ENCODE results near the gene PEPD. TPM values are rescaled to one million over a fixed set of nuclear protein-coding genes. Genes with fewer than 3 reads are reported as not detected.
A peak's percentile ranks its signal among the peaks of the same experiment; 100 is the strongest.

Gene PEPD
- total and polyA plus RNA-seq, 10 of the 15 experiments (the other 5 are each of a cell fraction or from before 2014, with no cell fraction given): 1.4 to 52.0 (median 20.2) TPM

DNA sequence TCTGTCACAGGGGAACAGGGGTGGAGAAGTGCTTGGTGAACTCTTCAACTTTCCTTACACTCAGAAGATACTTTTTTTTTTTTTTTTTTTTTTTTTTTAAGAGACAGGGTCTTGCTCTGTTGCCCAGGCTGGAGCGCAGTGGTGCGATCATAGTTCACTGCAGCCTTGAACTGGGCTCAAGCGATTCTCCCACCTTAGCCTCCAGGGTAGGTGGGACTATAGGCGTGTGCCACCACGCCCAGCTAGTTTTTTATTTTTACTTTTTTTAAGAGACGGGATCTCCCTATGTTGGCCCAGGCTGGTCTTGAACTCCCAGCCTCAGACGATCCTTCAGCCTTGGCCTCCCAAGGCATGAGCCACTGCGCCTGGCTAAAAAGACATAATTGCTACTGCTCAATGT is 136.6 kb downstream of the PEPD start:
- in situ Hi-C loops (cut with MboI): no loop called here
- DNase-seq (ENCODE audit: low read depth, low spot score) (no peak), FAIRE-seq (no peak), ATAC-seq (no peak)
- H3K9me3 ChIP-seq (replicated peaks; ENCODE audit: control insufficient read depth, insufficient read depth, low read length): no peaks in the 10 kb centered on the region
- H3K4me2 ChIP-seq (ENCODE audit: control insufficient read depth, insufficient read depth): no peak overlapping the region
- WGBS (ENCODE audit: insufficient coverage, insufficient replicate concordance, low lambda C conversion rate, missing lambda C conversion rate): 91% methylated on average over 6 of the region's 8 CpGs
- no TSS peak for BruUV-seq (replicated peaks)
- H3K27ac ChIP-seq (ENCODE audit: control insufficient read depth, insufficient read depth): no peak overlapping the region
- peaks cover 9% of the 10 kb centered on the region; the same call in 1 of the 2 replicates for H3K79me2 ChIP-seq (ENCODE audit: control insufficient read depth, insufficient read depth, low read length)
- H3K4me3 ChIP-seq: no peak overlapping the region
- TF ChIP-seq HDAC2 (IDR thresholded peaks at IDR 0.05) (no peak), KAT2A (conservative IDR thresholded peaks at IDR 0.05; ENCODE audit: control insufficient read depth, low read depth, low read length) (no peak), GATAD2B (conservative IDR thresholded peaks at IDR 0.05; ENCODE audit: low read depth) (no peak), RCOR1 (conservative IDR thresholded peaks at IDR 0.05; ENCODE audit: low read depth, low read length) (no peak)
- H3K27me3 ChIP-seq (replicated peaks in 1 of 2; ENCODE audit: control insufficient read depth in 2 of 2, insufficient read depth in 2 of 2, low read length in 1 of 2): no peaks in the 10 kb centered on the region
- H3K9ac ChIP-seq (ENCODE audit: control insufficient read depth, insufficient read depth, low read length): no peak overlapping the region
- no peaks in the 10 kb centered on the region for H4K20me1 ChIP-seq (ENCODE audit: control insufficient read depth, insufficient read depth)
- RAD21 ChIA-PET (ENCODE audit: unreplicated experiment): interaction anchor here (0.8 kb wide), 1 partner anchor 13 kb away, joined by 3 read pairs; no protein-coding TSS in a partner anchor
- H3K36me3 ChIP-seq (ENCODE audit: control insufficient read depth in 2 of 2, insufficient read depth in 2 of 2, low read length in 1 of 2): peaks cover 4 to 8% of the 10 kb centered on the region in 2 experiments; a peak in 2 of 4 replicates
- SMC1A ChIA-PET (ENCODE audit: uncharacterized antibody, unreplicated experiment): no interaction called here
- CTCF ChIA-PET: no interaction called here
- POLR2A ChIA-PET: interaction anchor here (0.5 kb wide), 1 partner anchor 255 kb away, joined by 3 read pairs; no protein-coding TSS in a partner anchor
- no peaks in the 10 kb centered on the region for H3K4me1 ChIP-seq (ENCODE audit: control insufficient read depth, insufficient read depth, low read length)
- H2AFZ ChIP-seq (ENCODE audit: control insufficient read depth, low read depth, low read length): no peak overlapping the region
- intact Hi-C loops (cut with micrococcal nuclease; ENCODE audit: unreplicated experiment): no loop called here

DNA sequence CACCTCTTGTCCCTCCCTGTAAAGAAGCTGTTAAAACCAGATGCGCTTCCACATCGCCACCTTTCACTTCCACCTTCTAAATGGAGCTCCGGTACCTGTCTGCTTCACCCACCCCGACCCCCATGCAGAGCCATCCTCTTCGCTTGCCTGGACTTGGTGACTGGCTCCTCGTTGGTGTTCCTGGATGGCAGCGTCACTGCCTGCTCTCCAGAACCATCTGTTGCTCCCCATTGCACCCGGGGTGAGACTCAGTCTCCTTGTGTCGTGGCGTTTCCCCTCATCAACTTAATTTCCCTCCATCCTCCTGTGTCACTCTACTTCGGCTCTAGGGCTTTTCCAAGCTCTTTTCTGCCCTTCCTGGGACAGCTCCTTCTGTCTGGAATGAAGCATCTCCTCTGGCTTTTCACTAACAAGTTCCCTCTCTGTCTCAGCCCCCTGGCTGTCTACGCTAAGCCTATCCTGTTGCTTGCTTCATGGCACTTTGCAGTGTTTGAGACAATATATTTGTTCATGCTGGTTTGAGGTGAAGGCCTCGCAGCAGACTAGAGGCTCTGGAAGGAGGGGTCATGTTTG is 137.8 kb downstream of the PEPD start:
- Histone ChIP-seq H3K36me3 (ENCODE audit: control insufficient read depth in 2 of 2, insufficient read depth in 2 of 2, low read length in 1 of 2) (peaks cover 9 to 14% of the 10 kb centered on the region in 2 experiments; a peak in 3 of 4 replicates), H3K9me3 (replicated peaks; ENCODE audit: control insufficient read depth, insufficient read depth, low read length) (no peaks in the 10 kb centered on the region), H3K4me2 (ENCODE audit: control insufficient read depth, insufficient read depth) (no peak overlapping the region), H2AFZ (ENCODE audit: control insufficient read depth, low read depth, low read length) (no peak overlapping the region), H3K27me3 (replicated peaks in 1 of 2; ENCODE audit: control insufficient read depth in 2 of 2, insufficient read depth in 2 of 2, low read length in 1 of 2) (no peaks in the 10 kb centered on the region), H3K27ac (ENCODE audit: control insufficient read depth, insufficient read depth) (no peak overlapping the region), H3K4me1 (ENCODE audit: control insufficient read depth, insufficient read depth, low read length) (no peaks in the 10 kb centered on the region), H3K4me3 (no peak overlapping the region), H3K9ac (ENCODE audit: control insufficient read depth, insufficient read depth, low read length) (no peak overlapping the region), H4K20me1 (ENCODE audit: control insufficient read depth, insufficient read depth) (peaks cover 5% of the 10 kb centered on the region; the same call in 1 of the 2 replicates), H3K79me2 (ENCODE audit: control insufficient read depth, insufficient read depth, low read length) (peaks cover 17% of the 10 kb centered on the region)
- POLR2A ChIA-PET: interaction anchor here (1.1 kb wide), 1 partner anchor 9 kb away, joined by 3 read pairs; no protein-coding TSS in a partner anchor
- 93% methylated on average over 13 of the region's 13 CpGs for WGBS (ENCODE audit: insufficient coverage, insufficient replicate concordance, low lambda C conversion rate, missing lambda C conversion rate)
- in situ Hi-C loops (cut with MboI) (no loop called here), intact Hi-C loops (cut with micrococcal nuclease; ENCODE audit: unreplicated experiment) (no loop called here)
- SMC1A ChIA-PET (ENCODE audit: uncharacterized antibody, unreplicated experiment): no interaction called here
- DNase-seq (ENCODE audit: low read depth, low spot score) (no peak), FAIRE-seq (peak; percentile 62), ATAC-seq (no peak)
- TF ChIP-seq BCL11A (IDR thresholded peaks at IDR 0.05; ENCODE audit: low read depth, low read length) (no peak), CEBPB (IDR thresholded peaks at IDR 0.05; ENCODE audit: borderline replicate concordance in 1 of 2, low read depth in 2 of 2, low read length in 2 of 2) (no peak), TARDBP (IDR thresholded peaks at IDR 0.05; ENCODE audit: borderline replicate concordance) (no peak), POLR2AphosphoS2 (IDR thresholded peaks at IDR 0.05; ENCODE audit: low read depth, low read length) (no peak), RBBP5 (conservative IDR thresholded peaks at IDR 0.05) (no peak), HDAC6 (IDR thresholded peaks at IDR 0.05; ENCODE audit: unreplicated experiment) (no peak), NBN (IDR thresholded peaks at IDR 0.05) (no peak), KAT2A (conservative IDR thresholded peaks at IDR 0.05; ENCODE audit: control insufficient read depth, low read depth, low read length) (no peak), RUNX3 (IDR thresholded peaks at IDR 0.05; ENCODE audit: low read length) (no peak), MEF2A (IDR thresholded peaks at IDR 0.05; ENCODE audit: insufficient read depth, low read depth, low read length) (no peak), ZSCAN29 (IDR thresholded peaks at IDR 0.05) (no peak)
- TF ChIP-seq, protein P1, sequence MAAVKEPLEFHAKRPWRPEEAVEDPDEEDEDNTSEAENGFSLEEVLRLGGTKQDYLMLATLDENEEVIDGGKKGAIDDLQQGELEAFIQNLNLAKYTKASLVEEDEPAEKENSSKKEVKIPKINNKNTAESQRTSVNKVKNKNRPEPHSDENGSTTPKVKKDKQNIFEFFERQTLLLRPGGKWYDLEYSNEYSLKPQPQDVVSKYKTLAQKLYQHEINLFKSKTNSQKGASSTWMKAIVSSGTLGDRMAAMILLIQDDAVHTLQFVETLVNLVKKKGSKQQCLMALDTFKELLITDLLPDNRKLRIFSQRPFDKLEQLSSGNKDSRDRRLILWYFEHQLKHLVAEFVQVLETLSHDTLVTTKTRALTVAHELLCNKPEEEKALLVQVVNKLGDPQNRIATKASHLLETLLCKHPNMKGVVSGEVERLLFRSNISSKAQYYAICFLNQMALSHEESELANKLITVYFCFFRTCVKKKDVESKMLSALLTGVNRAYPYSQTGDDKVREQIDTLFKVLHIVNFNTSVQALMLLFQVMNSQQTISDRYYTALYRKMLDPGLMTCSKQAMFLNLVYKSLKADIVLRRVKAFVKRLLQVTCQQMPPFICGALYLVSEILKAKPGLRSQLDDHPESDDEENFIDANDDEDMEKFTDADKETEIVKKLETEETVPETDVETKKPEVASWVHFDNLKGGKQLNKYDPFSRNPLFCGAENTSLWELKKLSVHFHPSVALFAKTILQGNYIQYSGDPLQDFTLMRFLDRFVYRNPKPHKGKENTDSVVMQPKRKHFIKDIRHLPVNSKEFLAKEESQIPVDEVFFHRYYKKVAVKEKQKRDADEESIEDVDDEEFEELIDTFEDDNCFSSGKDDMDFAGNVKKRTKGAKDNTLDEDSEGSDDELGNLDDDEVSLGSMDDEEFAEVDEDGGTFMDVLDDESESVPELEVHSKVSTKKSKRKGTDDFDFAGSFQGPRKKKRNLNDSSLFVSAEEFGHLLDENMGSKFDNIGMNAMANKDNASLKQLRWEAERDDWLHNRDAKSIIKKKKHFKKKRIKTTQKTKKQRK (IDR thresholded peaks at IDR 0.05; ENCODE audit: low read depth, low read length): no peak
- CTCF ChIA-PET: interaction anchor here (1.5 kb wide), 1 partner anchor 9 kb away, joined by 7 read pairs; no protein-coding TSS in a partner anchor
- BruUV-seq (replicated peaks): no TSS peak
- RAD21 ChIA-PET (ENCODE audit: unreplicated experiment): no interaction called here
